ENCODE data around the gene USP14.

Gene USP14

GRCh38 chr18:231563-231962 is 73.2 kb downstream of the USP14 start:
- DNase-seq, result no peak

GRCh38 chr18:240175-240574 is 81.8 kb downstream of the USP14 start:
- DNase-seq, result no peak

GRCh38 chr18:245282-245847 is 87.0 kb downstream of the USP14 start:
- DNase-seq, result no peak

- no peak for DNase-seq
Observed at GRCh38 chr18:248053-248452, 89.7 kb downstream of the USP14 start.

GRCh38 chr18:250685-251084 is 92.3 kb downstream of the USP14 start:
- DNase-seq, result no peak

- DNase-seq, result no peak
Observed at GRCh38 chr18:251572-251971, 93.2 kb downstream of the USP14 start.

- no peak for DNase-seq
Observed at GRCh38 chr18:253121-253520, 94.8 kb downstream of the USP14 start.

GRCh38 chr18:255171-255570 is 96.8 kb downstream of the USP14 start:
- no peak for DNase-seq

GRCh38 chr18:260547-260946 is 102.2 kb downstream of the USP14 start:
- DNase-seq, result no peak

- no peak for DNase-seq
Observed at GRCh38 chr18:261398-262073, 103.2 kb downstream of the USP14 start.

All from activated CD4-positive, CD25-positive, alpha-beta regulatory T cell (primary cell).